ENCODE measurements around the gene KIAA0753.

The KIAA0753 gene

DNA sequence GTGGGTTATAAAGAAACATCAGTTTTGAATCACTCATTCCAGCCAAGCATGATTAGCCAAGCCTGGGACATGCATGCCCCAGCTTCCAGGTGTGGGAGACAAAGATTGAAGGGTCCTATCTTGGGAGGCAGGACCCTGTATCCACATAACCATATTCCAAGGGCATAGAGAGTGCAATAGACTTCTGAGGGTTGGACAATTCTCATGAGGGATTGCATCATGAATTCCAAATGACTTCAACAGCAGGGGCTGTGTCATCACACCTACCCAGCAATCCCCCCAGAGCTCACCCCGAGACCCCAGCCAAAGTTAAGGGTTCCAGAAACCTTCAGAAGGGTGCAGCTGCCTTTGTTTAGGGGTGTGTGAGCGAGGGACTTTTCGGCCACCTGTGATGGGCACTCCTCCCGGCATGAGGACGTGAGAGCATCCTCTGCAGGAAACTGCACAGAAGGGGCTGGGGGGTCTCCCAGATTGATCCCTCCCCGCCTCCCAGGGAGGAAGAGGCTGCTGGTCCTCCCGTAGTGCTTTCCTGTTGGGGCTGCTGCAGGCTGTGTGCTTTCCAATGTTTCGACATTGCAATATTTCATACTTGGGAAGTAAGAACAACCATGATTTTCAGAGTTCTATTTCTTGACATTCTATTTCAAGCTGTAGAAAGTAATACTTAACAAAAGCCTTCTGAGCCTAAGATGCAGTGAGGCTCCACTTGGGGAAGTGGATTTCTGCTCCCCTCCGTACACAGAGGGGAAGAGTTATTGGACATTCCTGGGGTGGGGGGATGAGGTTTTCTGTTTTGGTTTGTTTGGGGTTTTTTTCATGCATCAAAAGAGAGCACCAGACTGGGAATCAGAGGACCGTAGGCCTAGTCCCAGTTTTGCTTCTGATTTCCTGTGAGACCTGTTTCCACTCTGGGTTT is 70.9 kb downstream of the KIAA0753 start:
- DNase-seq (ENCODE audit: low read depth) = no peak

DNA sequence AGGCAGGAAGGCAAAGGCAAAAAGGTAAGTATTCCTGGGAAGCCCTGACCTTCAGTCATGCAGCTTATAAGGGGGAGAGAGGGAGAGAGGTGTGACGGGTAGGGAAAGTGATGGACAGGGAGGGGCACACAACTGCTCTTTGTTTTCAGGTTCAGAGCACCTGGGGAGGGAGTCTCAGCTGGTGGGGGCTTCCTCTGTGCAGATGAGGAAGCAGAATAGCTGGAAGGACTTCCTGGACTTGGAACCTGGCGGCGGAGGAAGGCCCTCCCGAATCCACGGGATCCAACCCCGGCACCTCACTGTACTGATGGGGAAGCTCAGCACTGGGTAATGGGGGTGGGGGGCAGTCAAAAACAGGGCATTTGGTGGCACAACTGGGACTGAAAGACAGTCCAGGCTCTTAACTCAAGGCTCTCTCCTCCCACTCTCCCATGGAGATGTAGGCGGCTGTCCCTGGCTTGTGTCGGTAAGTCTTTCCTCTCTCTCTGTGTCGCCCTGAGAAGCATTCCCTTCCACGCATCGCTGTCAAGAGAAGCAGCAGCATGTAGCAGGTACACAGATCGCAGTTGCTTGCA is 72.2 kb downstream of the KIAA0753 start:
- no peak for DNase-seq (ENCODE audit: low read depth)

DNA sequence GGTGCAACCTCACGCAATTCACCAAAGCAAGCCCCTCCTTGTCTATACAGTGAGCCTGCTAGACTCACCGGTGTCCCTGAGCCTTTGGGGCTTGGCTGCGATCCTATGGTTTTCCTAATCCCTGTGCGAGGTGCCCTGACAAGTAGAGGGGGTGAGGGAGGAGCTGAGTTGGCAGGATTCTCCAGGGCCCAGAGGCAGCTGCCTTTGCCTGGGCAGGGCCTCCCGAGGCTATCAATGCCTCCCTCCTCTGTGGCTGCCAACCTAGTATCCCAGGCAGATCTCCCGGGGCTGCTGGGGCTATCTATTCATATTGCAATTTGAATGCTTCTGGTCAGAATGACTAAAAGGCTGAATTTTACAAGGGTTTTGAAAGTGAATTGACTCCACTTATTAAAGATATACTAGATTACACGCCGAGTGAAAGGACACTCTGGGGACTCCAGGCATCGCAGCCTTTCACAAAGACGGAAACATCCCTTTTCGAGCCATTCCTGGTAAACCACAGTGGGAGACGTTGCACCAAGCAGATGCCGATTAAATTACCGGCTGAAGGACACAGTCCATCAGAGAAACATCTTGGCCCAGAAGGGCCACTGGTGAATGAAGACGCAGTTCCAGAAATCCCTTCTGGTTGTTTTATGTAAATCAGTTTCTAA is 72.9 kb downstream of the KIAA0753 start:
- DNase-seq (ENCODE audit: low read depth) = no peak

DNA sequence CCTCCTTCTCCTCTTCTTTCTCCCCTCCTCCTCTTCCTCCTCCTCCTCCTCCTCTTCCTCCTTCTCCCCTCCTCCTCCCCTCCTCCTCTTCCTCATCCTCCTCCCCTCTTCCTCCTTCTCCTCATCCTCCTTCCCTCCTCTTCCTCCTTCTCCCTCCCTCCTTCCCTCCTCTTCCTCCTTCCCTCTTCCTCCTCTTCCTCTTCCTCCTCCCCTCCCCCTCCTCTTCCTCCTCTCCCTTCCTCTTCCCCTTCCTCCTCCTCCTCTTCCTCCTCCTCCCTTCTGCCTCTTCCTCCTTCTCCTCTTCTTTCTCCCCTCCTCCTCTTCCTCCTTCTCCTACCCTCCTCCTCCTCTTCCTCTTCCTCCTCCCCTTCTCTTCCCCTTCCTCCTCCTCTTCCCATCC is 79.1 kb downstream of the KIAA0753 start:
- no peak for DNase-seq (ENCODE audit: low read depth)

DNA sequence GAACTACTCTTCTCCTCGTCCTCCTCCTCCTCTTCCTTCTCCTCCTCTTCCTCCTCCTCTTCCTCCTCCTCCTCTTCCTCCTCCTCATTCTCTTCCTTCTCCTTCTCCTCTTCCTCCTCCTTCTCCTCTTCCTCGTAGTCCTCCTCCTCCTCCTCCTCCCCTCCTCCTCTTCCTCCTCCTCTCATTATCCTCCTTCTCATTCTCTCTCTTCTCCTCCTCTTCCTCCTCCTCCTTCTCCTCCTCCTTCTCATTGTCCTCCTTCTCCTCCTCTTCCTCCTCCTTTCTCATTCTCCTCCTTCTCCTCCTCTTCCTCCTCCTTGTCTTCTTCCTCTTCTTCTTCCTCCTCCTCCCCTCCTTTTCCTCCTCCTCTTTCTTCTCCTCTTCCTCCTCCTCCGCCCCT is 80.0 kb downstream of the KIAA0753 start:
- no peak for DNase-seq (ENCODE audit: low read depth)

DNA sequence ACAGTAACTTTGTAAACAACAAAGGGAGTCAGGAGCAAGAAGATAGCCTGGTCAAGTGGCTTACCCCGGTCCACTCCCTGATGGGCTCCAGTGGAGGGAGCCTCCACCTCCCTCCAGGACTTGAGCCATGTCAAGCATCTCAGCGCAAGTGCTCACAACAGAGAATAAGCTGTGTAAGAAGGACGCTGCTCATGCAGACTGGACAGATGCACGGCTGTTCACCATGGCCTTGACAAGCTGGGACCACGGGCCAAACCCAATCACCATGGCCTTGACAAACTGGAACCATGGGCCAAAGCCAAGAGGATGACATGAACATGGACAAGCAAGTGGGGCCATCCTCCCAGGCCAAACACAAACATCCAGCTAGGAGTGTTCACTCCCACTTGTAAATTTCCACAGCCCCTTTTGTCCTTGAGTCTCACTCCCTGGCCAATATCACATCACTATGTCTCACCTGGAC is 80.7 kb downstream of the KIAA0753 start:
- DNase-seq (ENCODE audit: low read depth) = no peak

DNA sequence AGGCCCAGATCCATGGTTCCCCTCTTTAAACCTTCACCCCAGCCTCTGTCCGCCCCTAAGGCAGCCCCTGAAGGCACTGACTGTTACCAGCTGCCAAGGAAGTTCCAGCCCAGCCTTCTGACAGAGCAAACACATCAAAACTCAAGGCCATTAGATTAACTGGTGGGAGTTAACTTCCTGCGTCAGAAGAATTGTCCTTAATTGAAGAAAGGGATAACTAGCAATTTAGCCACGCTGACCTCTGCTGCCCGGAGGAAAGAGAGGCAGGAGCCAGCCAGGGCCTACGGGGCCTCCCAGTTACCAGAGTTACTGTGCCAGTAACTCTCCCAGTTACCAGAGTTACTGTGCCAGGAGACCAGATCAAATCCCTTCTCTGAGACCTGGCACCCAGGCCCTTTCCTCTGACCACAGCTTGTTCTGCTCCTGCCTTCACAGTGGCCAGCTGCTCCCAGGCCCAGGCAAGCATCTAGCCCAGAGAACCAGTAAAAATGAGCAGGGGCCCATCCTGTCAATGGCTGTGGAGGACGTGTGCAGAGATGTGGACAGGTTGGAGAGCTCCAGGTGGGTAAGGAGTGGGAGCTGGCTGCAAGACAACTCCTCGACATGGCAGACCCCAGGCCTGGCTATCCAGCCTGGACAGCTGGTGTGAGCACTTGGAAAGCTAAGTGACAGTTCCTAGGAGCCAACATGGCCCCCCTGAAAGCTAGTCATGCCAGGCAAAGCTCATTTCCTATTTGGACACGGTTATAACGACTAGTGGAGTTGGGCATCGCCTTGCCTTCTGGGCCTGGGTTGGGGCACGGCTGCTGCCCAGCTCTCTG is 81.4 kb downstream of the KIAA0753 start:
- no peak for DNase-seq (ENCODE audit: low read depth)

DNA sequence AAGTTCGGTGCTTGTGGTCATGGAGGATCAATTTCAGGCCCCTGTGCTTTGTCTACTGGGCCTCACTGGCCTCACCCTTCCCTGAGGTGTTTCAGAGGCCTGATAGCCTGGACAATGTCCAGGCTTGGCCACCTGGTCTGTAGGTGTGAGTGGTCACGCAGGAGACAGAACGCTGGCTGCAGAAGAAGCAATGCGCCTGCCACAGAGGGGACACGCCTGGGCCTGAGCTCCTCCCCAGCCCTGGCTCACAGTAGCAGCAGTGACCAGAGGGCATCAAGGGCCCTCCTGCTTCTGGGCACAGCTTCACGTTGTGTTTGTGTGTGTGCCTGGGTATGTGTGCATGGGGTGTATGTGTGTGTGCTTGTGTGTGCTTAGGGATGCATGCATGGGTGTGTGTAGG is 82.2 kb downstream of the KIAA0753 start:
- no peak for DNase-seq (ENCODE audit: low read depth)

DNA sequence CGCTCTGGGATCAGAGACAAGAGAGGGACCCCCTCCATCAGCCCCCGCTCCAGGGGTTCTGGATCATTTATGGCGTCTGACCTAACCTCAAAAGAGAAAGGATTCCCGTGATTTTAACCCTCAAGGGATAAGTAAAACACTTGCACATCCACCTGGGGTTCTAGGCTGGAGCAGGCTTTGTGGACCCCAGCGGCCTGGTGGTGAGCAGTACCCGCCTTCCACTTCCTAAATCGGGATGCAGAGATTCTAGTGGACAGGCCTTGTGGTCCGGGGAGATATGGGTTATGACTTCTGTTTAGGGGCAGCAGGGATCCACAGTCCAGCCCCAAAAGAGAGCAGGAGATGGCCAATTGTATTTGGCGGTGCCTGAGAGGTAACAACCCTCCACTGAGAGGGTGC is 83.5 kb downstream of the KIAA0753 start:
- DNase-seq (ENCODE audit: low read depth) = no peak

- no peak for DNase-seq (ENCODE audit: low read depth)
Observed at GRCh38 chr17:6556121-6557039, 84.1 kb downstream of the KIAA0753 start, which contains the start of gene PITPNM3. PITPNM3 (minus strand) TSS chr17:6556555; CDS start chr17:6556406, 149 bp downstream.

- DNase-seq (ENCODE audit: low read depth) = peak; percentile 70
Observed at GRCh38 chr17:6555331-6556120, 85.0 kb downstream of the KIAA0753 start.

- DNase-seq (ENCODE audit: low read depth) = no peak
Observed at GRCh38 chr17:6554871-6555330, 85.6 kb downstream of the KIAA0753 start.

GRCh38 chr17:6554342-6554741 is 86.2 kb downstream of the KIAA0753 start:
- no peak for DNase-seq (ENCODE audit: low read depth)

DNA sequence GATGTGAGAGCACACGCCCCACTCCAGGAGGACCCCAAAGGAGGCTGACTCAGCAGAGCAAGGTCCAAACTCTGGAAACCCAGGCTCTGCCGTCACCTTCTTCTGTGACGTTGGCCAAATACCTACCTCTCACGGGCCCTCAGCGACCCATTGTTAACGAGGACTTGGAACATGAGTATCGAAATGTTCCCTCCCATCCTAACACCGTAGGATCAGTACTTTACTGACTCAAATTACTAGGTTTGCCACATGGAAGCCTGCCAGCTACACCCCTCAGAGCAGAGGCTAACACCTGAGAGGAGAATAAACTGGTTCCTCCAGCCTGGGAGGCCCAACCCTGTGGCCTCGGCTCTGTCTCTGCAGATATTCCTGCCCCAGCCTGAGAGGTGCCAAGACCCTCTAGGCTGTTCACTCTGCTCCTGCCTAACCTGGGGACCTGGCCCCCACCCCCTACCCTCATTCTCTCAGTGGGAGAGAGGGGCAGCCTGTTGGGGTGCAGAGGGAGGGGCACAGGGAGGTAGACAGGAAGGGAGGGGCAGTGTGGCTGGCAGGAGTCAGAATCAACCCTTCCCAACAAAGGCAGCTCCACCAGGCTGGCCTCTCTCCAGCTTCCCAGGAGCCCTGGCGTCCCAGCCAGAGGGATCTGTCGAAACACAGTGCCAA is 88.5 kb downstream of the KIAA0753 start:
- no peak for DNase-seq (ENCODE audit: low read depth)

DNA sequence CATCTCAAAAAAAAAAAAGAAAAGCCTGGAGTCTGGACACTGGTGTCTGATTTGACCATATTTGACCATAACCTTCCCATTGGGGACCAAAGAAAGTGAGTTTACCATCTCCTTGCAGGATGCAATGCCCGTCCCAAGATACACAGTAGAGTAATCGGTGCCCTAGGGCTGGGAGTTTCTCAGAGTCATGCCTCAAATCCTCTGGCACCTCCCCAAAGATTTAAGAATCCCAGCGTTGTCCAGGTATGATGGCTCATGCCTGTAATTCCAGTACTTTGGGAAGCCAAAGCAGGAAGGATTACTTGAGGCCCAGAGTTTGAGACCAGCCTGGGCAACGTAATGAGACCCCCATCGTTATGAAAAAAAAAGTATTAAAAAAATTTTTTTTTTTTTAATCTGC is 89.2 kb downstream of the KIAA0753 start:
- DNase-seq (ENCODE audit: low read depth) = no peak

GRCh38 chr17:6549384-6550036 is 91.0 kb downstream of the KIAA0753 start:
- no peak for DNase-seq (ENCODE audit: low read depth)

DNA sequence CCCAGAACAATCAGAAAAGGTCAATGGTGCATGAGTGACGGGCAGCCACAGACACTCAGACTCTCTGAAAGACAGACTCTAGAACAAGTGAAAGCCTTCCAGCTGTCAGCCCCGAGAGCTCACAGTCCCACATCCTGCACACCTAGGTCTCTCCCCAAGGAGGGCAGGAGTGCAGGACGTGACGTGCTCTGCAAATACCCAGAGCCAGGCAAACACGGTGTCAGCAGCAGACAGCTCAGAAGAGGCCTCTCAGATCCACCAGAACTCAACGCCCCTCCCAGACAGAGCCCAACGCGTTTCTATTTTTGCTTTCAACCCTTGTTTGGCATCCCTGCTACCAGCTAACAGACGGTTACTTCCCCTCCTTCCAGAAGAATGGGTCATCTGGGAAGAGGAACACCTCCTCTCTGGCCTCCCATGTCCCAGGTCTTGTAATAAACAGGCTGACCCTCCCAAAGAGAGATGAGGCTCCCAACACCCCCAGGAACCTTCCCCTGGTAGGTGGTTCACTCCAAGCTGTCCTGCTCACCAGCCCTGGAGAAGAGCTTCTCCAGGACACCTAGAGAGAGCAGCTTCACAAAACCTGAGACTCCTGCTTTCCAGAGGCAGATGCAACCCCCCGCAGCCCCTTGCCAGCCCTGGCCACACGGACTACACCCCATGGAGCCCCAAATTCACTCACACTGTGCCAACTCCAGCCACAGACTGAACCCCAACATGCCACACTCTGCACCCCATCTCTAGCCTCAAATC is 91.8 kb downstream of the KIAA0753 start:
- no peak for DNase-seq (ENCODE audit: low read depth)

GRCh38 chr17:6548034-6548433 is 92.5 kb downstream of the KIAA0753 start:
- no peak for DNase-seq (ENCODE audit: low read depth)
